Spleen (tissue), 11 donors: ENCODE measurements around the gene SCAANT1. TPM values are rescaled to one million over a fixed set of nuclear protein-coding genes. Genes with fewer than 3 reads are reported as not detected.
A peak's percentile ranks its signal among the peaks of the same experiment; 100 is the strongest.

ENCODE experiments used
- DNase-seq: peaks from one replicate; pipeline ENCODE4 v3.0.0-alpha.2; 2020
- H3K27ac ChIP-seq, 8 donors: fragments of 200-600 bp; sonication (generic) in 7 of 8; 1 replicate in 4 of 8; 2 replicates in 4 of 8; pipeline versions ENCODE4 v1.5.0 to v1.8.0; 2016 to 2021; ENCODE audit warnings: inconsistent platforms in 4 of 8, mild to moderate bottlenecking in 4 of 8, moderate library complexity in 1 of 8
- H3K27me3 ChIP-seq, 7 donors: fragments of 200-600 bp; sonication (generic) in 6 of 7; replicated peaks in 1 of 7; 1 replicate in 4 of 7; 2 replicates in 3 of 7; pipeline versions ENCODE4 v1.5.0 to v1.8.0; 2016 to 2021; ENCODE audit warnings: inconsistent platforms in 3 of 7, mild to moderate bottlenecking in 1 of 7
- H3K36me3 ChIP-seq, 6 donors: fragments of 200-600 bp; sonication (generic) in 5 of 6; 1 replicate in 4 of 6; 2 replicates in 2 of 6; pipeline versions ENCODE4 v1.5.0 to v1.8.0; 2016 to 2021; ENCODE audit warnings: inconsistent platforms in 2 of 6
- H3K4me1 ChIP-seq, 6 donors: fragments of 200-600 bp; sonication (generic) in 5 of 6; 1 replicate in 3 of 6; 2 replicates in 3 of 6; pipeline versions ENCODE4 v1.5.0 to v1.8.0; 2016 to 2021; ENCODE audit warnings: inconsistent platforms in 3 of 6
- H3K4me3 ChIP-seq, 8 donors: fragments of 200-600 bp; sonication (generic) in 7 of 8; 1 replicate in 4 of 8; 2 replicates in 4 of 8; pipeline versions ENCODE4 v1.5.0 to v1.8.0; 2016 to 2021; ENCODE audit warnings: inconsistent platforms in 4 of 8, mild to moderate bottlenecking in 4 of 8, moderate library complexity in 2 of 8
- H3K9me3 ChIP-seq, 8 donors: fragments of 200-600 bp; sonication (generic) in 7 of 8; 1 replicate in 4 of 8; 2 replicates in 4 of 8; pipeline versions ENCODE4 v1.5.0 to v1.8.0; 2016 to 2021; ENCODE audit warnings: inconsistent platforms in 4 of 8
- POLR2A ChIP-seq, 3 donors: fragments of 450-650 bp; IDR thresholded peaks; one replicate each; pipeline ENCODE4 v1.5.1; 2017; ENCODE audit warnings: antibody characterized with exemption in 3 of 3, mild to moderate bottlenecking in 1 of 3
- POLR2AphosphoS5 ChIP-seq, 3 donors: sonication (generic); formaldehyde crosslinking; IDR thresholded peaks; one replicate each; pipeline ENCODE4 v1.5.1; 2017; ENCODE audit warnings: antibody characterized with exemption in 3 of 3
- WGBS, 5 donors: extraction: QIAGEN DNeasy Blood & Tissue Kit in 3 of 5; methylation state at CpG; one replicate each; pipeline versions ENCODE4 v1.1.5 to v1.1.7; 2013 to 2018; 5-methylcytosine and 5-hydroxymethylcytosine counted together
- intact Hi-C: fragments of 100-400 bp; cut with DNase I; formaldehyde crosslinking; loops from one replicate; pipeline ENCODE4 v1.15.0; 2023; ENCODE audit warnings: low total_unique reads
- polyA plus RNA-seq, 3 donors: library from polyadenylated mRNA; stranded (reverse); fragments of 200-250 nt; gene quantifications; one replicate each; pipeline ENCODE4 v1.2.1, GENCODE V29; 2013
- total RNA-seq, 7 donors: library from RNA; depleted of rRNA in 3 of 7; stranded (reverse); fragments of >200 nt in 3 of 7; fragmentation: NEBNext Ultra II Directional in 4 of 7; extraction: Animal tissue kit (Norgen Biotek cat#: 25700) in 4 of 7; gene quantifications; one replicate each; pipeline versions ENCODE4 v1.1.0 to v1.2.1, GENCODE V29; 2016 to 2021
- TF ChIP-seq, protein P1 (sequence below), 11 experiments: fragments of 200-600 bp in 7 of 11; fragments of 450-650 bp in 4 of 11; sonication (generic) in 4 of 11; IDR thresholded peaks in 8 of 11; conservative IDR thresholded peaks in 3 of 11; 1 replicate in 7 of 11; 2 replicates in 4 of 11; pipeline versions ENCODE4 v1.4.0 to v1.8.0; 2016 to 2021; ENCODE audit warnings: antibody characterized with exemption in 11 of 11, inconsistent platforms in 4 of 11, mild to moderate bottlenecking in 1 of 11
- donor health status: healthy with polysubstance abuse.
- donor health status: DM: no; HTN: no; CAD: no; lungs with moderate emphysema.
- donor health status: DM: no; HTN: no; CAD: no.
- donor health status: Bipolar disorder and iron deficiency.
- donor health status: healthy.
- donor health status: DM: no; HTN: no; CAD: no.
- donor health status: DM: yes; HTN: yes; CAD: no.

The SCAANT1 gene
- total and polyA plus RNA-seq, 10 donors, result not detected

DNA sequence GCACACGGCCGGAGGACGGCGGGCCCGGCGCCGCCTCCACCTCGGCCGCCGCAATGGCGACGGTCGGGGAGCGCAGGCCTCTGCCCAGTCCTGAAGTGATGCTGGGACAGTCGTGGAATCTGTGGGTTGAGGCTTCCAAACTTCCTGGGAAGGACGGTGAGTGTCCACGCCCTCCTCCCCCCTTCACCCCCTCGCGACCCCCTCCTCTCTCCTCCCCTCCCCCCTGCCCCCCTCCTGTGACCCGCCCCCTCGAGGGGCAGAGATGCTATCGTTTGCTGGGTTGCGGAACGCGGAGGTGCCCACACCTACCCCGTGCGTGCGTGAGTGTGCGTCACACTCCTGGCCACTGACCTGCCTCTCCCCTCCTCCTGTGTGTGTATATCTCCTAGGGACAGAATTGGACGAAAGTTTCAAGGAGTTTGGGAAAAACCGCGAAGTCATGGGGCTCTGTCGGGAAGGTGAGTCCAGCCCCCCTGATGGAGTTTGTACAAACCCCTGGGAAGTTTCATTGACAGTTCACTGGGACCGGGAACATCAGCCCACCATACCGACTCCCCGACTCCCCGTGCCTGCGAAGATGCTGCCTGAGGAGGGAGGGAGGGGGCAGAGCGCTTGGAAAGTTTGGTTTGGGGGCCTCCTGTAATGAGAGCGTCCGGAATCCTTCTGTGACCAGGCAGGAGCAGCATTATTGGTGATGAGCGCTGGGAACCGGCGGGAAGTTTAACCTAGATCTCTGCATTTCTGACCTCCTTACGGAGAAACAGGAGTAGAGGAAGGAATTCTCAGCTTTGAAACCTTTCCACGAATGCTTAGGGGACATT lies 795 bp upstream of the SCAANT1 start:
- Histone ChIP-seq H3K9me3 (no peaks in the 10 kb centered on the region), H3K27ac (peak overlapping the region; percentile 96 to 100 (median 99)), H3K4me1 (peaks cover 28 to 73% (median 38%) of the 10 kb centered on the region in 6 donors), H3K27me3 (no peaks in the 10 kb centered on the region), H3K4me3 (peak overlapping the region; percentile 30 to 85 (median 77)), H3K36me3 (peaks cover 0 to 35% (median 5%) of the 10 kb centered on the region in 6 donors)
- peak; percentile 91 for DNase-seq
- WGBS, 5 donors, result 11 to 29% (median 14%) methylated on average over 31 to 45 of the region's 46 CpGs
- intact Hi-C loops, result no loop called here
- TF ChIP-seq, protein P1, sequence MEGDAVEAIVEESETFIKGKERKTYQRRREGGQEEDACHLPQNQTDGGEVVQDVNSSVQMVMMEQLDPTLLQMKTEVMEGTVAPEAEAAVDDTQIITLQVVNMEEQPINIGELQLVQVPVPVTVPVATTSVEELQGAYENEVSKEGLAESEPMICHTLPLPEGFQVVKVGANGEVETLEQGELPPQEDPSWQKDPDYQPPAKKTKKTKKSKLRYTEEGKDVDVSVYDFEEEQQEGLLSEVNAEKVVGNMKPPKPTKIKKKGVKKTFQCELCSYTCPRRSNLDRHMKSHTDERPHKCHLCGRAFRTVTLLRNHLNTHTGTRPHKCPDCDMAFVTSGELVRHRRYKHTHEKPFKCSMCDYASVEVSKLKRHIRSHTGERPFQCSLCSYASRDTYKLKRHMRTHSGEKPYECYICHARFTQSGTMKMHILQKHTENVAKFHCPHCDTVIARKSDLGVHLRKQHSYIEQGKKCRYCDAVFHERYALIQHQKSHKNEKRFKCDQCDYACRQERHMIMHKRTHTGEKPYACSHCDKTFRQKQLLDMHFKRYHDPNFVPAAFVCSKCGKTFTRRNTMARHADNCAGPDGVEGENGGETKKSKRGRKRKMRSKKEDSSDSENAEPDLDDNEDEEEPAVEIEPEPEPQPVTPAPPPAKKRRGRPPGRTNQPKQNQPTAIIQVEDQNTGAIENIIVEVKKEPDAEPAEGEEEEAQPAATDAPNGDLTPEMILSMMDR (IDR thresholded peaks at IDR 0.05 in 8 of 11, conservative IDR thresholded peaks at IDR 0.05 in 3 of 11), result peak in 1 of 11 experiments; percentile 1
- TF ChIP-seq POLR2A (IDR thresholded peaks at IDR 0.05) (no peak), POLR2AphosphoS5 (IDR thresholded peaks at IDR 0.05) (peak in 2 of 3 donors; percentile 33 to 55)

DNA sequence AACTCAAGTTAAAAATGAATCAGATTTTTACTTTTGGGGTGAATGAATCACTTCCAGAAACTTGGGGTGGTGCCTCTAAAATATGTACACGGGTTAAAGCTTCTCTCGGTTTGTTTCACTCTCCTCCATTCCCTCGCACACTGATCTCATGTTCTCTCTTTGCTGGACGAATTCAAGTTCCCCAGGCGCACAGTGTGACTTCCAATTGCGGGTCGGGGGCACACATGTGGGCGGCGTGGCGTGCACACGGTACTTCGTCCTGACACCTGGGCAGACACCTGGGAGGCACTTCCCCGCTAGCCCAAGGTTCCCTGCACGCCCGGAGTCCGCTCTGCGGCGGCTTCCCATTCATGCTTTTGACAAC lies 692 bp downstream of the SCAANT1 start:
- Histone ChIP-seq H3K27me3 (no peaks in the 10 kb centered on the region), H3K27ac (peak overlapping the region; percentile 96 to 100 (median 99)), H3K4me3 (peak overlapping the region; percentile 59 to 85 (median 82)), H3K36me3 (peaks cover 0 to 20% (median 0%) of the 10 kb centered on the region in 6 donors), H3K9me3 (no peaks in the 10 kb centered on the region), H3K4me1 (peaks cover 28 to 64% (median 38%) of the 10 kb centered on the region in 6 donors)
- no peak for TF ChIP-seq POLR2AphosphoS5 (IDR thresholded peaks at IDR 0.05)
- TF ChIP-seq POLR2A (IDR thresholded peaks at IDR 0.05), result no peak
- TF ChIP-seq, protein P1 (IDR thresholded peaks at IDR 0.05 in 8 of 11, conservative IDR thresholded peaks at IDR 0.05 in 3 of 11), result no peak
- DNase-seq, result no peak
- intact Hi-C loops, result no loop called here
- WGBS, 5 donors, result 0 to 1% (median 0%) methylated on average over 13 to 18 of the region's 18 CpGs

DNA sequence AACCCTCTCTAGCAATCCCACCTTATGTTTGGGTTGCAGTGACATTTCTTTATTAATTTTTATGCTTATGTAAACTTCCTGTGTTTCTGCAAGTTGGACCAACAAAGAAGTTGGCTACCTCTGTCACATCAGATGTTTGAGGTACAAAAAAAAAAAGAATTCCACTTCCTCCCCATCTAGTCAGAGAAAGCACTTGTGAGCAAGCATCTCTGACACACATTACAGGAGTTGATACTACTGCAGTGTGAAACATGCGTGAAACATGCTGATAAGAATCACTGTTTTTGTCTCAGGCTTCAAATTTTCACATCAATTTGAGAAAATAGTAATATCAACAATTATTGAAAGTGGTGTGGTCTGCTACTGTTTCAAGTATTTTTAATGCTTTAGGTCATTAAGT lies 1.3 kb downstream of the SCAANT1 start:
- H3K4me1 ChIP-seq, result peaks cover 28 to 62% (median 38%) of the 10 kb centered on the region in 6 donors
- 21 to 48% (median 36%) methylated on average over 1 of the region's 1 CpG for WGBS, 5 donors
- peaks cover 0 to 19% (median 0%) of the 10 kb centered on the region in 6 donors for H3K36me3 ChIP-seq
- intact Hi-C loops, result no loop called here
- H3K27ac ChIP-seq, result peak overlapping the region; percentile 9 to 100 (median 99)
- no peaks in the 10 kb centered on the region for H3K27me3 ChIP-seq
- no peak for DNase-seq
- H3K4me3 ChIP-seq, result peak overlapping the region in 6 of 8 donors; percentile 71 to 85 (median 84)
- H3K9me3 ChIP-seq, result no peaks in the 10 kb centered on the region
- TF ChIP-seq, protein P1 (IDR thresholded peaks at IDR 0.05 in 8 of 11, conservative IDR thresholded peaks at IDR 0.05 in 3 of 11), result no peak
- TF ChIP-seq POLR2A (IDR thresholded peaks at IDR 0.05), result no peak
- TF ChIP-seq POLR2AphosphoS5 (IDR thresholded peaks at IDR 0.05), result no peak

DNA sequence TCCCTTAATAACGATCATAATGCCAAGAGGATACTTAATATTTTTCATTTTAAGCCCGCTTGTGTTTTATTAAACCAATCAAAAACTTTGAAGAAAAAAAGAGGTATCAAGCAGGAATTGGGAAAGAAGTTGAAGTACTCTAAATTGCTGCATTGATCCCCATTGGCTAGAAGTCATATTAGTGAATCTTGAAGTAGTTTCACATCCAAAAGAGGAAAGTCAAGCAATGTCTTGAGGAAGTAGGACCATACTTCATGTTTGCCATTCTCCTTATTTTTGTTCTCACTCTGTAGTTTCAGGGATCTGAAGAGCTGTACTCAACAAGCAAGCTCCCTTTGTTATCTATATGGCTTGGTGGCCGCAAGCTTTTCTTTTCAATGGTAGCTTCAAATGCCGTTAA lies 2.2 kb downstream of the SCAANT1 start:
- intact Hi-C loops, result no loop called here

More for the DNA sequence above, 2.2 kb downstream of the SCAANT1 start:
- Histone ChIP-seq H3K4me3 (no peak overlapping the region), H3K36me3 (peaks cover 0 to 19% (median 0%) of the 10 kb centered on the region in 6 donors), H3K9me3 (no peaks in the 10 kb centered on the region), H3K27ac (peak overlapping the region in 5 of 8 donors; percentile 99 to 100 (median 99)), H3K27me3 (no peaks in the 10 kb centered on the region), H3K4me1 (peaks cover 28 to 60% (median 37%) of the 10 kb centered on the region in 6 donors)
- TF ChIP-seq POLR2A (IDR thresholded peaks at IDR 0.05) (no peak), POLR2AphosphoS5 (IDR thresholded peaks at IDR 0.05) (no peak)
- TF ChIP-seq, protein P1 (IDR thresholded peaks at IDR 0.05 in 8 of 11, conservative IDR thresholded peaks at IDR 0.05 in 3 of 11), result no peak
- 93 to 96% (median 95%) methylated on average over 4 of the region's 4 CpGs for WGBS, 5 donors
- no peak for DNase-seq
